Retinal pigment epithelial cell (primary cell): ENCODE data around the gene GNAZ.

Experiments
- DNase-seq: peaks from one replicate; pipeline ENCODE4 v3.0.0-alpha.2; 2010; ENCODE audit warnings: low read depth
- H3K4me3 ChIP-seq: 2 replicates; pipeline ENCODE4 v1.5.1; 2011; ENCODE audit warnings: mild to moderate bottlenecking, low read length, control low read depth, moderate library complexity
- CTCF ChIP-seq: conservative IDR thresholded peaks from 2 replicates; pipeline ENCODE4 v1.5.1; 2011; ENCODE audit warnings: low read depth, low read length, control low read depth, inconsistent platforms

Gene GNAZ

GRCh38 chr22:23097412-23098229 lies 27.3 kb downstream of the GNAZ start:
- no peak for DNase-seq
- no peak overlapping the region for H3K4me3 ChIP-seq
- no peak for TF ChIP-seq CTCF

- no peak for TF ChIP-seq CTCF
- no peak overlapping the region for H3K4me3 ChIP-seq
- no peak for DNase-seq
Measured at GRCh38 chr22:23098230-23098705, 27.9 kb downstream of the GNAZ start.

GRCh38 chr22:23098718-23099530 lies 28.6 kb downstream of the GNAZ start:
- no peak for DNase-seq
- no peak overlapping the region for H3K4me3 ChIP-seq
- TF ChIP-seq CTCF, result no peak

- DNase-seq, result no peak
- no peak for TF ChIP-seq CTCF
- H3K4me3 ChIP-seq, result no peak overlapping the region
Measured at GRCh38 chr22:23099531-23099804, 29.1 kb downstream of the GNAZ start.

GRCh38 chr22:23100124-23100801 lies 29.9 kb downstream of the GNAZ start:
- no peak overlapping the region for H3K4me3 ChIP-seq
- no peak for DNase-seq
- no peak for TF ChIP-seq CTCF

GRCh38 chr22:23101524-23101923 lies 31.2 kb downstream of the GNAZ start:
- no peak overlapping the region for H3K4me3 ChIP-seq
- DNase-seq, result no peak
- no peak for TF ChIP-seq CTCF
